Measurements from ENCODE around the gene LLGL2. TPM values are rescaled to one million over a fixed set of nuclear protein-coding genes. Genes with fewer than 3 reads are reported as not detected.
A peak's percentile ranks its signal among the peaks of the same experiment; 100 is the strongest.

Gene LLGL2, protein sequence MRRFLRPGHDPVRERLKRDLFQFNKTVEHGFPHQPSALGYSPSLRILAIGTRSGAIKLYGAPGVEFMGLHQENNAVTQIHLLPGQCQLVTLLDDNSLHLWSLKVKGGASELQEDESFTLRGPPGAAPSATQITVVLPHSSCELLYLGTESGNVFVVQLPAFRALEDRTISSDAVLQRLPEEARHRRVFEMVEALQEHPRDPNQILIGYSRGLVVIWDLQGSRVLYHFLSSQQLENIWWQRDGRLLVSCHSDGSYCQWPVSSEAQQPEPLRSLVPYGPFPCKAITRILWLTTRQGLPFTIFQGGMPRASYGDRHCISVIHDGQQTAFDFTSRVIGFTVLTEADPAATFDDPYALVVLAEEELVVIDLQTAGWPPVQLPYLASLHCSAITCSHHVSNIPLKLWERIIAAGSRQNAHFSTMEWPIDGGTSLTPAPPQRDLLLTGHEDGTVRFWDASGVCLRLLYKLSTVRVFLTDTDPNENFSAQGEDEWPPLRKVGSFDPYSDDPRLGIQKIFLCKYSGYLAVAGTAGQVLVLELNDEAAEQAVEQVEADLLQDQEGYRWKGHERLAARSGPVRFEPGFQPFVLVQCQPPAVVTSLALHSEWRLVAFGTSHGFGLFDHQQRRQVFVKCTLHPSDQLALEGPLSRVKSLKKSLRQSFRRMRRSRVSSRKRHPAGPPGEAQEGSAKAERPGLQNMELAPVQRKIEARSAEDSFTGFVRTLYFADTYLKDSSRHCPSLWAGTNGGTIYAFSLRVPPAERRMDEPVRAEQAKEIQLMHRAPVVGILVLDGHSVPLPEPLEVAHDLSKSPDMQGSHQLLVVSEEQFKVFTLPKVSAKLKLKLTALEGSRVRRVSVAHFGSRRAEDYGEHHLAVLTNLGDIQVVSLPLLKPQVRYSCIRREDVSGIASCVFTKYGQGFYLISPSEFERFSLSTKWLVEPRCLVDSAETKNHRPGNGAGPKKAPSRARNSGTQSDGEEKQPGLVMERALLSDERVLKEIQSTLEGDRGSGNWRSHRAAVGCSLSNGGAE
- total RNA-seq (1 to 10 TPM; 1.4 to 3.3 (median 1.5) TPM), polyA plus RNA-seq (1 to 10 TPM; 1.4 to 1.9 (median 1.4) TPM)
- long read RNA-seq, donor 1, partial matches to known transcripts = 1 of 1 reads
- long read RNA-seq, donor 1, other reads (novel, unspliced or antisense) = 0 of 1 reads
- long read RNA-seq, donor 2, partial matches to known transcripts = 0 of 2 reads
- long read RNA-seq, donor 2, other reads (novel, unspliced or antisense) = 2 of 2 reads

DNA sequence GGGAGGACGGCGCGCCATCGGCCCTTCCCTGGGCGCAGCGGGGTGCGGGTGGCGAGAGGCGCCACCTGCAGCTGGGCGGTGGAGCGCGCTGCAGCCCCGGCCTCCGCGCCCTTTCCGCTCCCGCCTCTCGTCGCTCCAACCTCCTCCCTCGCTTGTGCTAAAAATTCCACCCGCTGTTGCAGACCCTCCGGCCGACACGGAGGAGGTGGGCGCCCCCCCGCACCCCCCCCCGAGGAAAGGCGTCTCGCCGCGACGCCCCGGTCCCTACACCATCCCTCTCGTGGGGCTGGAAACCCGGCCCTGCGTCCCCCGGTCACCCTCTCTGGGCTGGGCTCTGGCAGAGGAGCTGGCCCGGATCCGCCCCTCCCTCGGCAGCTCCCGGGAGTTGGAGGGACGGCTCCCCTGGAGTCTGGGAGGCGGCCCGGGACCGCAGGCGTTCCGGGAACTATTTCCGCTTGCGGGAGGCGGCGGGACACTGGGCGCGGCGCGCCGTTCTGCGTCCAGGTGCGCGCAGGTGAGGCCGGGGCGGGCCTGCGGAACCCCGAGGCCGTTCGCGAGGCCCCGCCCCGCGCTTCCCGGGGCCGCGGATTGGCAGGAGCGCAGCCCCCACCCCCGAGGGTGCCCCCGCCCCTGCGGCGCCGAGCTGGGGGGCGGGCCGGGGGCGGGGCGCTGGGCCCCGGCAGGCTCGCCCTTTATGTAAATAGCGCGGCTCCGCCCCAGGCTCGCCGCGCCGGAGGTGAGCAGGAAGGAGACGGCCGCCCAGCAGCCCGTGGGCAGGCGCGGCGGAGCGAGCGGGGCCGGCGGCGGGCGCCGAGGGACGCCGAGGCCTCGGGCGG is at the start of gene LLGL2:
Gene LLGL2 (plus strand): TSS at position 728 of the 836 bp plus-strand sequence. CDS start 17,730 bp downstream, outside the sequence.
- WGBS, 3 donors = 1 to 2% (median 1%) methylated on average over 52 to 108 of the region's 108 CpGs
- H3K36me3 ChIP-seq (ENCODE audit: insufficient read depth in 1 of 2, low read depth in 1 of 2) = peaks cover 2 to 28% of the 10 kb centered on the region in 2 donors
- peak; percentile 70 to 77 for DNase-seq
- TF ChIP-seq, protein P1, sequence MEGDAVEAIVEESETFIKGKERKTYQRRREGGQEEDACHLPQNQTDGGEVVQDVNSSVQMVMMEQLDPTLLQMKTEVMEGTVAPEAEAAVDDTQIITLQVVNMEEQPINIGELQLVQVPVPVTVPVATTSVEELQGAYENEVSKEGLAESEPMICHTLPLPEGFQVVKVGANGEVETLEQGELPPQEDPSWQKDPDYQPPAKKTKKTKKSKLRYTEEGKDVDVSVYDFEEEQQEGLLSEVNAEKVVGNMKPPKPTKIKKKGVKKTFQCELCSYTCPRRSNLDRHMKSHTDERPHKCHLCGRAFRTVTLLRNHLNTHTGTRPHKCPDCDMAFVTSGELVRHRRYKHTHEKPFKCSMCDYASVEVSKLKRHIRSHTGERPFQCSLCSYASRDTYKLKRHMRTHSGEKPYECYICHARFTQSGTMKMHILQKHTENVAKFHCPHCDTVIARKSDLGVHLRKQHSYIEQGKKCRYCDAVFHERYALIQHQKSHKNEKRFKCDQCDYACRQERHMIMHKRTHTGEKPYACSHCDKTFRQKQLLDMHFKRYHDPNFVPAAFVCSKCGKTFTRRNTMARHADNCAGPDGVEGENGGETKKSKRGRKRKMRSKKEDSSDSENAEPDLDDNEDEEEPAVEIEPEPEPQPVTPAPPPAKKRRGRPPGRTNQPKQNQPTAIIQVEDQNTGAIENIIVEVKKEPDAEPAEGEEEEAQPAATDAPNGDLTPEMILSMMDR (IDR thresholded peaks at IDR 0.05) = peak; percentile 27
- H3K9me3 ChIP-seq = no peaks in the 10 kb centered on the region
- peak within 1 kb of the TSS; percentile 72 for H3K4me3 ChIP-seq
- ATAC-seq = peak; percentile 72 to 86 (median 78)
- H3K27ac ChIP-seq = no peak within 1 kb of the TSS
- intact Hi-C loops (cut with DNase I) = no loop called here
- H3K27me3 ChIP-seq (ENCODE audit: insufficient read depth in 3 of 3, low read length in 2 of 3) = peaks cover 0 to 12% (median 0%) of the 10 kb centered on the region in 3 donors
- H3K4me1 ChIP-seq = peaks cover 10% of the 10 kb centered on the region

DNA sequence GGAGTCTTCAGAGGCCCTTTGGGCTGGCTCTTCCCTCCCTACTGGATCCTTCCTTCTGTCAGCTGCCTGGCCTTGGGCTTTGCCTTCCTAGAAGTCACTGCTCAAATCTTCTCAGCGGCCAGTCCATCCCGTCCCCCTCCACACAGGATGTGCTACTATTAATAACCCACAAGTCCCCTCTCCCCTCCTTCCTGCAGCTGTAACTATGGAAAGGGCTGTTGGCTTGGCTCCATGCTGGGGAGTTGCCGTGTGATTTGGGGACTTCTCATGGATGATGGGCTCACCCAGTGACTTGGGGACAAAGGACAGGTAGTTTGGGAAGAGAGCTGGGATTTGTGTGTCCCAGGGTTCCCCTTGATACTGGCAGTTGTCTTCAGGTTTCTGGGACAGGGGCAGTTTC is 49.6 kb upstream of the LLGL2 start:
- WGBS, 3 donors = 0 to 3% (median 2%) methylated on average over 3 of the region's 3 CpGs
- DNase-seq (no peak), ATAC-seq (peak; percentile 55 to 67 (median 56))
- Histone ChIP-seq H3K36me3 (ENCODE audit: insufficient read depth in 1 of 2, low read depth in 1 of 2) (peaks cover 0 to 28% of the 10 kb centered on the region in 2 donors), H3K27me3 (ENCODE audit: insufficient read depth in 3 of 3, low read length in 2 of 3) (no peaks in the 10 kb centered on the region), H3K4me3 (peak overlapping the region; percentile 43), H3K4me1 (peaks cover 74% of the 10 kb centered on the region), H3K9me3 (no peaks in the 10 kb centered on the region), H3K27ac (peak overlapping the region; percentile 85)
- TF ChIP-seq, protein P1 (IDR thresholded peaks at IDR 0.05) = no peak
- intact Hi-C loops (cut with DNase I) = no loop called here

DNA sequence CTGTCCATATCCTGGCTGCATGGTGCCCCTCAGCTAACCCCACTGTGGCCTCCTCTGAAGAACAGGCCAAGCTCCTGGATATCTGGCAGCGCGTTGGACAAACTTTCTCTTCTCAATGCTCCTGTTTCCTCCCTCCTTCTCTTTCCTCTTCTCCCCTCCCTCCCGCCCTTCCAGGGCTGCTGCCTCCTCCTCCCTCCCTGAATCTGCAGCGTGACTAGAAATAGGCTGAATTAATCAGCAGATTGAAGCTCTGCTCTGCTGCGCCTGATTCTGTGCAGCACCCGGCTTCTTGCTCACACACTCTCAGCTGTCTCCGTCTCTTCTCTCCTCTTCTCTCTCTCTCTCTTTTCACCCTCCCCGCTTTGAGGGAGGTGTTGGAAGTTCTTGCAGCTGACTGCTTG is 49.2 kb upstream of the LLGL2 start:
- Histone ChIP-seq H3K36me3 (ENCODE audit: insufficient read depth in 1 of 2, low read depth in 1 of 2) (peaks cover 0 to 28% of the 10 kb centered on the region in 2 donors), H3K9me3 (no peaks in the 10 kb centered on the region)

More for the DNA sequence above, 49.2 kb upstream of the LLGL2 start:
- WGBS, 3 donors = 10 to 31% (median 11%) methylated on average over 8 of the region's 8 CpGs
- ATAC-seq (peak; percentile 57 to 84 (median 78)), DNase-seq (no peak)
- Histone ChIP-seq H3K27ac (peak overlapping the region; percentile 85), H3K4me1 (peaks cover 78% of the 10 kb centered on the region), H3K27me3 (ENCODE audit: insufficient read depth in 3 of 3, low read length in 2 of 3) (no peaks in the 10 kb centered on the region), H3K4me3 (peak overlapping the region; percentile 43)
- intact Hi-C loops (cut with DNase I) = no loop called here
- TF ChIP-seq, protein P1 (IDR thresholded peaks at IDR 0.05) = no peak

All from psoas muscle (tissue), 8 donors.